HepG2 (cell line): ENCODE results near the gene PCYOX1L. TPM values are rescaled to one million over a fixed set of nuclear protein-coding genes. Genes with fewer than 3 reads are reported as not detected.

Experiments used
- ATAC-seq: fragments of 200-7000 bp; cut with Tn5 transposase; 3 replicates; pipeline ENCODE4 v1.9.1; 2020; ENCODE audit warnings: mild to moderate bottlenecking, moderate library complexity
- BruUV-seq: library from RNA; stranded (reverse); fragments of 400-500 nt; replicated peaks from 2 replicates; lab custom pipeline; 2021; lab: Mats Ljungman, UMichigan
- CTCF ChIA-PET: fragments of 300-600 bp; formaldehyde crosslinking; extraction: SDS; loops from one replicate; lab custom pipeline; 2021; ENCODE audit warnings: low total read pairs, inconsistent platforms, low intra/inter-chr PET ratio; lab: Yijun Ruan, JAX
- POLR2A ChIA-PET: fragments of 350-600 bp; sonication (Branson Sonifier 250); formaldehyde crosslinking; loops from one replicate; lab custom pipeline; 2020; ENCODE audit warnings: antibody characterized with exemption, inconsistent platforms; lab: Yijun Ruan, JAX
- DNase-seq: peaks from one replicate; pipeline ENCODE4 v3.0.0-alpha.2; 2015; ENCODE audit warnings: low spot score
- FAIRE-seq: peaks from 3 replicates; lab custom pipeline; 2011; peaks lifted over from hg19 to GRCh38; lab: Jason Lieb, UNC
- H2AFZ ChIP-seq: one replicate; pipeline ENCODE4 v1.6.1; 2011; ENCODE audit warnings: low read length, inconsistent platforms
- H3K27ac ChIP-seq: fragments of 300-600 bp; 3 replicates; pipeline ENCODE4 v1.8.0; 2011; ENCODE audit warnings: mixed run types, mild to moderate bottlenecking, mixed read lengths, low read length, inconsistent platforms; ENCODE audit not compliant: insufficient read depth; ENCODE audit errors: extremely low read length
- H3K27me3 ChIP-seq, 2 experiments: fragments of 200-600 bp in 1 of 2; 2 replicates in 1 of 2; 3 replicates in 1 of 2; pipeline versions ENCODE4 v1.6.0 to v1.8.0; 2011; ENCODE audit warnings: low read length in 2 of 2, mild to moderate bottlenecking in 2 of 2, moderate library complexity in 2 of 2, inconsistent platforms in 1 of 2; ENCODE audit not compliant: insufficient read depth in 2 of 2, control insufficient read depth in 1 of 2
- H3K36me3 ChIP-seq, 2 experiments: fragments of 200-600 bp in 1 of 2; replicated peaks in 1 of 2; 2 replicates in 1 of 2; 3 replicates in 1 of 2; pipeline versions ENCODE4 v1.5.1 to v1.8.0; 2011; ENCODE audit warnings: low read length in 2 of 2, inconsistent platforms in 1 of 2; ENCODE audit not compliant: insufficient read depth in 2 of 2, control insufficient read depth in 1 of 2
- H3K4me1 ChIP-seq: 2 replicates; pipeline ENCODE4 v1.5.1; 2012; ENCODE audit warnings: low read length, inconsistent platforms; ENCODE audit not compliant: insufficient read depth
- H3K4me2 ChIP-seq: 2 replicates; pipeline ENCODE4 v1.6.0; 2011; ENCODE audit warnings: low read depth, low read length, inconsistent platforms
- H3K4me3 ChIP-seq, 3 experiments: fragments of 200-600 bp in 1 of 3; sonication (generic), shearing (Covaris generic) in 1 of 3; replicated peaks in 1 of 3; 2 replicates each; pipeline ENCODE4 v1.5.1; 2011 to 2016; ENCODE audit warnings: low read length in 3 of 3, inconsistent platforms in 2 of 3, low read depth in 2 of 3, mild to moderate bottlenecking in 2 of 3, control low read depth in 1 of 3, mixed read lengths in 1 of 3; ENCODE audit not compliant: insufficient read depth in 1 of 3
- H3K79me2 ChIP-seq: one replicate; pipeline ENCODE4 v1.6.1; 2011; ENCODE audit warnings: low read length, inconsistent platforms; ENCODE audit not compliant: insufficient read depth
- H3K9ac ChIP-seq: 2 replicates; pipeline ENCODE4 v1.6.0; 2011; ENCODE audit warnings: mild to moderate bottlenecking, low read depth, low read length, inconsistent platforms; ENCODE audit not compliant: insufficient read depth
- H3K9me3 ChIP-seq: 2 replicates; pipeline ENCODE4 v1.5.1; 2012; ENCODE audit warnings: mild to moderate bottlenecking, low read length
- H4K20me1 ChIP-seq: 2 replicates; pipeline ENCODE4 v1.6.0; 2011; ENCODE audit warnings: inconsistent platforms, mild to moderate bottlenecking, low read length, moderate library complexity; ENCODE audit not compliant: insufficient read depth
- DZIP1 ChIP-seq: sonication (generic); formaldehyde crosslinking; IDR thresholded peaks from 2 replicates; pipeline ENCODE4 v1.5.0; 2020; ENCODE audit warnings: mild to moderate bottlenecking, missing genetic modification reagents
- ELF3 ChIP-seq: IDR thresholded peaks from 2 replicates; pipeline ENCODE4 v1.6.1; 2016; ENCODE audit warnings: missing genetic modification reagents, missing compliant biosample characterization
- FOSL2 ChIP-seq: sonication (generic); formaldehyde crosslinking; IDR thresholded peaks from 2 replicates; pipeline ENCODE4 v1.4.0; 2020; ENCODE audit warnings: missing genetic modification reagents
- HDAC2 ChIP-seq: sonication (generic); formaldehyde crosslinking; IDR thresholded peaks from 2 replicates; pipeline ENCODE4 v1.4.0; 2020; ENCODE audit warnings: missing genetic modification reagents
- KDM5A ChIP-seq: fragments of 200-600 bp; sonication (generic); IDR thresholded peaks from 2 replicates; pipeline ENCODE4 v1.7.0; 2018; ENCODE audit warnings: antibody characterized with exemption, mild to moderate bottlenecking, low read length, borderline replicate concordance
- MAF1 ChIP-seq: sonication (generic); formaldehyde crosslinking; IDR thresholded peaks from 2 replicates; pipeline ENCODE4 v1.5.0; 2020; ENCODE audit warnings: missing genetic modification reagents, borderline replicate concordance
- MAFF ChIP-seq: IDR thresholded peaks from 2 replicates; pipeline ENCODE4 v1.6.1; 2011; ENCODE audit warnings: low read depth, low read length, improper control_type of control experiment
- POLR2A ChIP-seq, 2 experiments: IDR thresholded peaks; 2 replicates each; pipeline ENCODE4 v1.6.1; 2011; ENCODE audit warnings: low read depth in 2 of 2, low read length in 2 of 2, mild to moderate bottlenecking in 1 of 2, moderate library complexity in 1 of 2; ENCODE audit not compliant: insufficient read depth in 1 of 2
- RARG ChIP-seq: sonication (generic); formaldehyde crosslinking; IDR thresholded peaks from 2 replicates; pipeline ENCODE4 v1.4.0; 2020; ENCODE audit warnings: low read depth, mild to moderate bottlenecking, missing genetic modification reagents
- RFX1 ChIP-seq: fragments of 450-650 bp; IDR thresholded peaks from 2 replicates; pipeline ENCODE4 v1.6.1; 2017
- SP2 ChIP-seq: sonication (generic); formaldehyde crosslinking; IDR thresholded peaks from 2 replicates; pipeline ENCODE4 v1.5.1; 2020; ENCODE audit warnings: mild to moderate bottlenecking, missing genetic modification reagents
- ZBTB34 ChIP-seq: sonication (generic); formaldehyde crosslinking; IDR thresholded peaks from 2 replicates; pipeline ENCODE4 v1.8.0; 2022; ENCODE audit warnings: mild to moderate bottlenecking, missing genetic modification reagents
- ZKSCAN5 ChIP-seq: sonication (generic); formaldehyde crosslinking; IDR thresholded peaks from 2 replicates; pipeline ENCODE4 v1.5.1; 2020; ENCODE audit warnings: mild to moderate bottlenecking, missing genetic modification reagents
- ZNF205 ChIP-seq: IDR thresholded peaks from 2 replicates; pipeline ENCODE4 v1.6.1; 2018; ENCODE audit warnings: missing biosample characterization, missing genetic modification reagents
- ZNF30 ChIP-seq: sonication (generic); formaldehyde crosslinking; IDR thresholded peaks from 2 replicates; pipeline ENCODE4 v1.5.0; 2020; ENCODE audit warnings: mild to moderate bottlenecking, missing genetic modification reagents
- ZNF772 ChIP-seq: sonication (generic); formaldehyde crosslinking; IDR thresholded peaks from 2 replicates; pipeline ENCODE4 v1.5.0; 2020; ENCODE audit warnings: mild to moderate bottlenecking, missing genetic modification reagents
- WGBS: methylation state at CpG from one replicate; pipeline ENCODE4 v1.1.6; 2017; ENCODE audit warnings: low lambda C conversion rate; 5-methylcytosine and 5-hydroxymethylcytosine counted together
- in situ Hi-C: cut with HindIII; loops from 2 replicates; pipeline ENCODE4 v1.10.0; 2017; ENCODE audit warnings: low pct_unique_long_range_greater_than_20kb; ENCODE audit not compliant: extremely low pct_ligation_motif_present
- intact Hi-C: fragments of 100-400 bp; cut with micrococcal nuclease; formaldehyde crosslinking; loops from one replicate; pipeline ENCODE4 v1.10.0; 2022; ENCODE audit not compliant: unreplicated experiment
- polyA plus RNA-seq, 8 experiments: library from polyadenylated mRNA; depleted of rRNA in 3 of 8; stranded (reverse) in 7 of 8; unstranded in 1 of 8; fragments of >200 nt; fragmentation: Illumina TruSeq in 4 of 8; extraction: Trizol in 4 of 8; gene quantifications; 2 replicates each; pipeline versions ENCODE4 v1.2.1 to v1.2.3, GENCODE V29; 2011 to 2016; ENCODE audit warnings: low read depth in 4 of 8, missing spikeins in 1 of 8, mixed read lengths in 1 of 8; ENCODE audit not compliant: insufficient read depth in 1 of 8
- total RNA-seq, 5 experiments: library from RNA; depleted of rRNA; stranded (reverse); fragments of >200 nt; fragmentation: Illumina TruSeq; extraction: Trizol; gene quantifications; 2 replicates each; pipeline ENCODE4 v1.2.3, GENCODE V29; 2016; ENCODE audit warnings: low read depth in 1 of 5

PCYOX1L gene
- total and polyA plus RNA-seq, 2 of the 13 experiments (the other 11 are each of a cell fraction or from before 2014, with no cell fraction given): 1.00 to 3.7 TPM

- intact Hi-C loops: no loop called here
- H3K36me3 ChIP-seq: no peaks in the 10 kb centered on the region
- H3K79me2 ChIP-seq: no peaks in the 10 kb centered on the region
- FAIRE-seq (no peak), DNase-seq (no peak), ATAC-seq (no peak)
- no peaks in the 10 kb centered on the region for H3K9me3 ChIP-seq
- in situ Hi-C loops: no loop called here
- BruUV-seq: no TSS peak
- ChIA-PET POLR2A (interaction anchor here (1.5 to 6.7 kb wide), 2 partner anchors 8 to 19 kb away, joined by 3 to 93 read pairs; partner anchors contain the start of gene GRPEL2), CTCF (no interaction called here)
- H2AFZ ChIP-seq: no peak overlapping the region
- no peak overlapping the region for H3K4me3 ChIP-seq
- 0 out of 5 replicates have a peak, but pooled peaks cover 0 to 1% of the 10 kb centered on the region in 2 experiments for H3K27me3 ChIP-seq
- H3K9ac ChIP-seq: no peak overlapping the region
- H3K4me1 ChIP-seq: peaks cover 61% of the 10 kb centered on the region
- no peak overlapping the region for H3K4me2 ChIP-seq
- TF ChIP-seq MAF1 (CRISPR knock-in tag) (no peak), MAFF (no peak)
- H4K20me1 ChIP-seq: no peaks in the 10 kb centered on the region
- H3K27ac ChIP-seq: no peak overlapping the region
These were observed 32.6 kb upstream of the PCYOX1L start for GRCh38 chr5:149325166-149325735.

GRCh38 chr5:149325894-149326293 lies 32.0 kb upstream of the PCYOX1L start:
- POLR2A ChIA-PET: interaction anchor here (1.5 to 6.7 kb wide), 2 partner anchors 9 to 18 kb away, joined by 3 to 93 read pairs; partner anchors contain the start of gene GRPEL2
- peaks cover 54% of the 10 kb centered on the region for H3K4me1 ChIP-seq
- H3K79me2 ChIP-seq: no peaks in the 10 kb centered on the region
- no peaks in the 10 kb centered on the region for H3K36me3 ChIP-seq
- ATAC-seq: no peak
- intact Hi-C loops: no loop called here
- H3K27ac ChIP-seq: no peak overlapping the region
- no peaks in the 10 kb centered on the region for H4K20me1 ChIP-seq
- H3K4me2 ChIP-seq: no peak overlapping the region
- 95% methylated on average over 5 of the region's 5 CpGs for WGBS
- H3K27me3 ChIP-seq: 0 out of 5 replicates have a peak, but pooled peaks cover 0 to 1% of the 10 kb centered on the region in 2 experiments
- BruUV-seq: no TSS peak
- H3K4me3 ChIP-seq: no peak overlapping the region
- FAIRE-seq: no peak
- H3K9me3 ChIP-seq: no peaks in the 10 kb centered on the region
- CTCF ChIA-PET: no interaction called here
- H2AFZ ChIP-seq: no peak overlapping the region
- in situ Hi-C loops: no loop called here
- no peak for DNase-seq
- H3K9ac ChIP-seq: no peak overlapping the region
- no peak for TF ChIP-seq ZBTB34 (CRISPR knock-in tag)
- no peak for TF ChIP-seq ZNF772 (CRISPR knock-in tag)
- no peak for TF ChIP-seq RFX1
- no peak for TF ChIP-seq ZNF205 (CRISPR knock-in tag)
- no peak for TF ChIP-seq DZIP1 (CRISPR knock-in tag)
- no peak for TF ChIP-seq HDAC2 (CRISPR knock-in tag)
- no peak for TF ChIP-seq FOSL2 (CRISPR knock-in tag)
- no peak for TF ChIP-seq RARG (CRISPR knock-in tag)
- TF ChIP-seq ZNF30 (CRISPR knock-in tag): no peak
- no peak for TF ChIP-seq ELF3 (CRISPR knock-in tag)
- no peak for TF ChIP-seq POLR2A (IDR thresholded peaks at IDR 0.05; ENCODE audit: insufficient read depth in 1 of 2, low read depth in 2 of 2, low read length in 2 of 2)
- no peak for TF ChIP-seq ZKSCAN5
- no peak for TF ChIP-seq KDM5A
- TF ChIP-seq SP2: no peak
